GM18868 (cell line): ENCODE measurements around the gene ACER3.
"Not testable (repeated sequence)": the region's sequence is repeated elsewhere in the genome, so short reads cannot be mapped to it uniquely, and the experiment has no call there.

Source experiments
- ATAC-seq: cut with Tn5 transposase; IDR thresholded peaks from one replicate; pipeline ENCODE4 v1.9.1; 2021; ENCODE audit warnings: mild to moderate bottlenecking, moderate library complexity; ENCODE audit not compliant: unreplicated experiment

Gene ACER3

DNA sequence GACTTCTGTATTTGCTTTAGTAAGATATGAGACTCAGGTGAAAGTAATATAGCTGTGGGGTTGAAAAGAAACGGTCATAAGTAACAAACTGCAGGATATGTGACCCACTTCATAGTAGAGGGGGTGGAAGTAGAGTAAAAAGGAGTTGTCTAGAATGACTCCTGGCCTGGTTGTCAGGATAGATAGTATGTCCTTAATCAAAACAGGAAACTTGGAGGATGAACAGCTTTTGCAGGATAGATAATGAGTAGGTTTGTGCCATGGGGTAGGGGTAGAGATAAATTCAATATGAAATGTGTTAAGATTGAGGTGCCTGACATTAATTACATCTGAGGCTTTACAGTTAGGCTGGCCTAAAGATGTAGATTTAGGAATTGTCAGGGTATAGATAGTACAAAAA lies 126.5 kb downstream of the ACER3 start:
- no peak for ATAC-seq

- no peak for ATAC-seq
Observed at GRCh38 chr11:76990628-76991027, 129.9 kb downstream of the ACER3 start.

DNA sequence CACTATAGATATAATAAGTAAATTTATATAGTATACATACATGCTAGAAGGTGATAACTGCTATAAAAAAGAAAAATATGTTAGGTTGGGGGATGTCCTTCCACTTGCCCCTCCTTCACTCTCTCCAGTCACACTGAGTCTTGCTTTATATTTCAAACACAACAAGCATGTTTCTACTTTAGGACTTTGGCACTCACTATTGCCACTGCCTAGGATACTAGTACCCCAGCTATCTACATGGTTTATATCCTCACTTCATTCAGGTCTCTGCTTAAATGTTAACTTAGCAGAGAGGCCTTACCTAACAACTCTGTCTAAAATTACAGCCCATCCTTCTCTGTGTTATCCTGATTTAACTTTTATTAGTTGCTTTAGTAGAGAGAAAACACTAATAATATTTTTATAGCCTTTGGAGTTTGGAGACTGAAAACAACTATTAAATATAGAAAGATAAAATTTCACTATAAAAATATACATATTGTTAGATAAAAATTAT lies 134.4 kb downstream of the ACER3 start:
- ATAC-seq, result no peak

GRCh38 chr11:76997512-76997911 lies 136.8 kb downstream of the ACER3 start:
- no peak for ATAC-seq

DNA sequence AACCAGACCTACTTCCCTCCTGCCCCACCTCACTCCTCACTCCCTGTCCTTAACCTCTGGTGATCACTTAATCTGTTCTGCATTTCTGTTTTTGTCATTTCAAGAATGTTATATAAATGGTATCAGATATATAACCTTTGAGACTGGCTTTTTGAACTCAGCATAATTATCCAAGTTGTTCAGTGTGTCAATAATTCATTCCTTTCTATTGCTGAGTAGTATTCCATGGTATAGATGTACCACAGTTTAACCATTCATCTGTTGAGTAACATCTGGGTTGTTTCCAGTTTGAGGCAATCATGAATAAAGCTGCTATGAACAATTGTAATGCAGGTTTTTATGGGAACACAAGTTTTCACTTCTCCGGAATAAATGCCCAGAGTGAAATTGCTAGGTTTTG lies 138.9 kb downstream of the ACER3 start:
- ATAC-seq, result no peak

GRCh38 chr11:77001613-77002012 lies 140.9 kb downstream of the ACER3 start:
- ATAC-seq, result no peak

DNA sequence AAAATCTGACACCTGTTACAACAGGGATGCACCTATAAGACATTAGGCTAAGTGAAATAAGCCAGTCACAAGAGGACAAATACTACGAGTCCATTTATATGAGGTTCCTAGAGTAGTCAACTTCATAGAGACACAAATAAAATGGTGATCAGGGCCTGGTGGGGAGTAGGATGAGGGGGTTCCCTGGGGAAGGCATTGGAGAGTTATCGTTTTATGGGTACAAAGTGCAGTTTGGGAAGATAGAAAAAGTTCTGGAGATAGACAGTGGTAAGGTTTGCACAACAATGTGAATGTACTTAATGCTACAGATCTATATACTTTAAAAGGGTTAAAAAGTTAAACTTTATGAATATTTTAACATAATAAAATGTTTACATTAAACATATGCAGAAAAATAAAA lies 142.1 kb downstream of the ACER3 start:
- no peak for ATAC-seq

GRCh38 chr11:77003963-77004362 lies 143.2 kb downstream of the ACER3 start:
- ATAC-seq, result no peak

- no peak for ATAC-seq
Observed at GRCh38 chr11:77009533-77010160, 148.9 kb downstream of the ACER3 start.

GRCh38 chr11:77014669-77015068 lies 154.0 kb downstream of the ACER3 start:
- no peak for ATAC-seq

GRCh38 chr11:77018396-77018924 lies 157.7 kb downstream of the ACER3 start:
- not testable (repeated sequence) for ATAC-seq

- no peak for ATAC-seq
Observed at GRCh38 chr11:77019976-77020595, 159.4 kb downstream of the ACER3 start.

GRCh38 chr11:77020734-77021133 lies 160.0 kb downstream of the ACER3 start:
- ATAC-seq, result no peak

- no peak for ATAC-seq
Observed at GRCh38 chr11:77024745-77025144, 164.0 kb downstream of the ACER3 start.

GRCh38 chr11:77026221-77026620 lies 165.5 kb downstream of the ACER3 start:
- ATAC-seq, result no peak

GRCh38 chr11:77026743-77027142 lies 166.0 kb downstream of the ACER3 start:
- no peak for ATAC-seq

DNA sequence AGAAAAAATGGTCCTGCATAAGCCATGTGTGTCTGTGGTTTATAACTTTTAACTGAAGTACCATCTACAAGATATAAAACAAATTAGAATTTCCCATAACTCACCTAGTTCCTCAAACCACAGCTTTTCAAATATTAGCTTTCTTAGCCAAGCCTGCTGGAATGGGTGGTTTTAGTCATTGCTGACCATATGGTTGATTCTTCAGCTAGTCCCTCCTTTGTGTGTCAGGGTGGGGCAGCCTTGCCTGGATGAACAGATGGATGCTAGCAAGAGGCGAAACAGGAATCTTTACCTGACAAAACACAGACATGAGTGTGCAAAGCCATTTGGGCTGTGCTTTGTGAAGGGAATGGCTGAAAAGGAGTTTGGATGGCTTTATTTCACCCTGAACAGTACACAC lies 166.6 kb downstream of the ACER3 start:
- ATAC-seq, result no peak

- ATAC-seq, result no peak
Observed at GRCh38 chr11:77029829-77030228, 169.1 kb downstream of the ACER3 start.

DNA sequence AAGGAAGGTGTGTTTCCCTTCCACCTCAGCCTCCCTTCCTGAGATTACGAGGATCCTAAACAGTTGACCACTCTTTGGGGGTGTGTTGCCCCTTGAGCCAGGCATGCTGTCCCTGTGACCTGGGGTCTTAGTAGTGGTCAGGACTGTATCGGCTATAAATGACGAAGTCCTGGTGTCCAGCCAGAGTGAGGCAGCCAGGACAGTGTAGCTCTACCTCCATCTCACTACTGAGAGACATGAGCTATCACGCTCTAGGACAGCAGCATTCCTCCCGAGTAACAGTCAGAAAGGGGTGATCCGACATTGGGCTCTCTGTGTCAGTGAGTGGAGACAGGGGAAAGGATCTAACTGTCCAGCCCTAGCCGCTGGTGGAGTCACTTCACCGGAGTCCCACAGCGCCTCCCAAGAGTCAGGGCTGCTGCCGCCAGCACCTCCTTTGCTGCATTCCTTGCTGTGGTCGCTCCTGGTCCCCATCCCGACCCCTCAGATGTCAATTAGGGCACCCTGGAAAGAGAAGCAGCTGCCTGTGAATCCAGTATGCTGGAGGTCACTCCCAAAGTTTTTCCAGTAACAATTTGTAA lies 170.2 kb downstream of the ACER3 start:
- no peak for ATAC-seq

GRCh38 chr11:77031599-77031998 lies 170.9 kb downstream of the ACER3 start:
- ATAC-seq, result no peak

DNA sequence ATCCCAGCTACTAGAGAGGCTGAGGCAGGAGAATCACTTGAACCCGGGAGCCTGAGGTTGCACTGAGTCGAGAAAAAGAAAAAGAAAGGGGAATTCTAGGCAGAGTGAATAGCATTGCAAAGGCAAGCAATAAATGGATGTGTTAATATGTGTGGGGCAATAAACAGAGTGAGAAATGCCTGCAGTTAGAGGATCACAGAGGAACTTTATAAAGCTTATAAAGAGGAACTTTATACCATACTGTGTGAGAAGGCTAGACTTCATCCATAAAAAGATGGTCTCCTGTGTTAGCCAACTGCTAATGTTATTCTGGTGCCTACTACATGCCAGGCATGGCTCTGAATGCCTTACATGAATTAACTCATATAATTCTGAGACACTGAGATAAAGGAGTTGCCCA lies 174.3 kb downstream of the ACER3 start:
- ATAC-seq, result no peak

GRCh38 chr11:77035580-77035979 lies 174.9 kb downstream of the ACER3 start:
- no peak for ATAC-seq
